Measurements from ENCODE around the gene SIGLEC14.

DNA sequence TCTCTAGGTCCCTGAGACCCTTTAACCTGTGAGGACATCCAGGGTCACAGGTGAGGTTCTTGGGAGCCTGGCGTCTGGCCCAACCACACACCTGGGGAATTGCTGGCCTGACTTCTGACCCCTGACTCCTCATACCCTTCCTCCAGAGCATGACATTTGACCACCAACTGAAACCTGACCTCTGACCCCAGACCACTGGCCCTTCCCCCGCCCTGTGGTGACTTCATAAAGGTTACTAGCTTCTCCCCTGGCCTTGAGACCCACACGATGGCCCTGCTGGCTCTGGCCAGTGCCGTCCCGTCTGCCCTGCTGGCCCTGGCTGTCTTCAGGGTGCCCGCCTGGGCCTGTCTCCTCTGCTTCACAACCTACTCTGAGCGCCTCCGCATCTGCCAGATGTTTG, 46.6 kb upstream of the SIGLEC14 start, which contains the start of gene SPACA6:
- TF ChIP-seq, protein P1, sequence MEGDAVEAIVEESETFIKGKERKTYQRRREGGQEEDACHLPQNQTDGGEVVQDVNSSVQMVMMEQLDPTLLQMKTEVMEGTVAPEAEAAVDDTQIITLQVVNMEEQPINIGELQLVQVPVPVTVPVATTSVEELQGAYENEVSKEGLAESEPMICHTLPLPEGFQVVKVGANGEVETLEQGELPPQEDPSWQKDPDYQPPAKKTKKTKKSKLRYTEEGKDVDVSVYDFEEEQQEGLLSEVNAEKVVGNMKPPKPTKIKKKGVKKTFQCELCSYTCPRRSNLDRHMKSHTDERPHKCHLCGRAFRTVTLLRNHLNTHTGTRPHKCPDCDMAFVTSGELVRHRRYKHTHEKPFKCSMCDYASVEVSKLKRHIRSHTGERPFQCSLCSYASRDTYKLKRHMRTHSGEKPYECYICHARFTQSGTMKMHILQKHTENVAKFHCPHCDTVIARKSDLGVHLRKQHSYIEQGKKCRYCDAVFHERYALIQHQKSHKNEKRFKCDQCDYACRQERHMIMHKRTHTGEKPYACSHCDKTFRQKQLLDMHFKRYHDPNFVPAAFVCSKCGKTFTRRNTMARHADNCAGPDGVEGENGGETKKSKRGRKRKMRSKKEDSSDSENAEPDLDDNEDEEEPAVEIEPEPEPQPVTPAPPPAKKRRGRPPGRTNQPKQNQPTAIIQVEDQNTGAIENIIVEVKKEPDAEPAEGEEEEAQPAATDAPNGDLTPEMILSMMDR (IDR thresholded peaks at IDR 0.05): no peak
- no peak for TF ChIP-seq POLR2A (IDR thresholded peaks at IDR 0.05)
